ENCODE results near the gene BRWD1.
A peak's percentile ranks its signal among the peaks of the same experiment; 100 is the strongest.
"Not testable (repeated sequence)": the region's sequence is repeated elsewhere in the genome, so short reads cannot be mapped to it uniquely, and the experiment has no call there.

BRWD1 gene

GRCh38 chr21:39281207-39281606, 32.2 kb downstream of the BRWD1 start:
- no peak for DNase-seq

DNA sequence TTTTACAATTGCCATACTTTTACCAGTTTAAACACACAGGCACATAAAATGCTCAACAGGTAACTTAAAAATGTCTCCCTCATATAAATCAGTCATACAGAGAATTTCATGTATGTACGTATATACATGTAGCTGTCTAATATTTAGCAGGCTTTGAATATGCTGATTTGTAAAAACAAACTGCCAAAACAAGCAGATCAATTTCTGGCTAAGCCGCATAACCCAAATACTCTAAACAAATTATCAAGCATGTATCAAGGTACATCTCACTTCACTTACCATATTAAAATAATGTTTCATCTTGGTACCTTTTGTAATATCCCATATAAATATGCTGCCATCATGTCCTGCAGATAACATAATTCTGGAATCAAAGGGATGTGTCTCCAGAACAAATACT, 43.8 kb downstream of the BRWD1 start:
- no peak for DNase-seq

DNA sequence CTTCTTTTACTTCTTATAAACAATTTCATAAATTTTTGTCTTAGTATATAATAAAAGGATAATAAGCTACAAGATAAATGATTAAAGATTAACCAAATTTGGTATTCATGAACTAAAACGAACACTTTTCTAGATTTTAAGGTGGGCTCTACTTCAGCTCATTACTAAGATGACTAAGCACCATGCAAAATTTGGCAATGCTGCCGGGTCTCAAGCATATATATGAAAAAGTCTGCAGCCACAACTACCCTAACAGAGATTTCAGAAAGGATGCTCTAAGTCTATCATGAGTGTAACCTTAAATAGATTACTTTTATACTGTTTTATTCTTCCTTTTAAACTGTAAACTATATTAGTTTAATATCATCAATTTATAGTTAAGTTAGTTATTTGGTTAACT, 47.8 kb downstream of the BRWD1 start:
- no peak for DNase-seq

GRCh38 chr21:39263372-39263771, 50.1 kb downstream of the BRWD1 start:
- no peak for DNase-seq

- peak; percentile 71 for DNase-seq
These were observed 55.2 kb downstream of the BRWD1 start for GRCh38 chr21:39258207-39258606.

DNA sequence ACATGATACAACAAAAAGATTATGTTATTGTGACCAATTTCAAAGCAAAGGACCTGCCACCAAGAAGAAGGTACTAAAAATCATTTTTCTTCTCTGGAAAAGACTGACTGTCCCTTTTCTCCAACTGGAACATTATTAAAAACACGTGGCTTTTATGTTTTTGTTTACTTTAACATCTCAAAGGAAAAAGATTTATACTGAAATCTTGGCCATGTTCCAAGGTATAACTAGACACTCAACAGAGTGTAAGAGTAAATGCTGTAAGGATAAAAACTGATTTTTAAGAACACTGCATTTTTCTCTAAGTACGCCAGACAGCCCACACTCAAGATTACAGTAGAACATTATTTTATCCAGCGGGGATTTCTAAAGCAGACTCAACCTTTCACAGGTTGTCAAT, 62.1 kb downstream of the BRWD1 start:
- no peak for DNase-seq

GRCh38 chr21:39238275-39238674, 75.2 kb downstream of the BRWD1 start:
- DNase-seq, result no peak

- no peak for DNase-seq
These were observed 80.6 kb downstream of the BRWD1 start for GRCh38 chr21:39232861-39233291.

DNA sequence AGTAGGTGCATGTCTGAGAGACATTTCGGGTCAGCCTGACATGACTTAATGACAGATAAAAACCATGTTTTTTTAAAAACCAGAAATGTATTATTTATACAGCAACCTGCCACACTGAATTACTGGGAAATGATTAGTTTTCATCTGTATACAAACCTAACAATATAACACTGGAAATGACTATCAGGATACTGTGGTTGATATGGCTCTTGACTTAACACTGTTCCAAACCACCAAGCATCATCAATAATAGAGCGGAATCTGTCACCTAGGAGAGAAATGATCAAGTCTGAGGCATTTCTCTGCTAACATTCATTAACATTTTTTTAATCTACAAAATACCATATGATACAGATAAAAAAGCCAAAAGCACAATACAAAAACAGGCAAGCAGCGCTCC, 88.5 kb downstream of the BRWD1 start:
- DNase-seq, result no peak

- DNase-seq, result no peak
These were observed 91.4 kb downstream of the BRWD1 start for GRCh38 chr21:39221997-39222486.

DNA sequence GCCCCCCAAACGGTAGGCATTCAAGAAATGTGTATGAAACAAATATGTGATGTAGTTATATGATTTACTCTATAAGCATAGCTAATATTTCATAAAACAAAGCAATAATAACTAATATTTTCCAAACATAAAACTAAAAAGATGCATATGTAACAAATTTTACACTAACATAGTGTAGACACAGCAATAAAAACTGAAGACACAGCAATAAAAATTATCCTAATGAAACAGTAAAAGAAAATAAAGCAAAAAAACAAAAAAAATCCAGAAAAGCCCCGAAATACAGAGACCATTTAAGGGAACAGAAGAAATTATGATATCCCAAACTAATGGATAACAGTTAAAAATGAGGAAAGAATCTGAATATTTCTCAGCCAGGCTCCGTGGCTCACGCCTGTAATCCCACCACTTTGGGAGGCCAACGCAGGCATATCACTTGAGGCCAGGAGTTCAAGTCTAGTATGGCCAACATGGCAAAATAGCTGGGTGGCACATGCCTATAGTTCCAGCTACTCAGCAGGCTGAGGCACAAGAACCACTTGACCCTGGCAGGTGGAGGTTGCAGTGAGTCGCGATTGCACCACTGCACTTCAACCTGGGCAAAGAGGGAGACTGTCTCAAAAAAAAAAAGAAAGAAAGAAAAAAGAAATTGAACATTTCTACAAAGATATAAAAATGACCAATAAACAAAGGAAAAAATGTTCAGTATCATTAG, 92.0 kb downstream of the BRWD1 start:
- DNase-seq, result no peak

GRCh38 chr21:39220875-39221274, 92.6 kb downstream of the BRWD1 start:
- DNase-seq, result not testable (repeated sequence)

DNA sequence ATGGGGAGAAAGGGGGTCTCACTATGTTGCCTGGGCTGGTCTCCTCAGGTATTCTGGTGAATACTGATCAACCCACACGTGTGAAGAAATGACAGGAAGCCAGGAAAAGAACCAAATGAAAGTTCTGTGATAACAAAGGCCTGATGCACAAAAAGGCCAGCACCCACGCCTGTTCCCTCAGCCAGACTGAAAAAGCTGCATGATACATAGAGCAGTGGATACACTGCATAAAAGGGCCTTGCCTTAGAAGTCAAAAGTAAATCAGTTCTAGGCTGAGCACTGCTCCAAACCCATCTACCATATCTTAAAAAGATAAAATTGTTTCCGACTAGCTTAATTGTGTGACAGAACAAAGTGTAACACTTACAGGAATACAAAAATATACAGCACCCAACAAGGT, 93.3 kb downstream of the BRWD1 start:
- no peak for DNase-seq

- DNase-seq, result no peak
These were observed 95.4 kb downstream of the BRWD1 start for GRCh38 chr21:39218082-39218409.

GRCh38 chr21:39217356-39218081, 95.9 kb downstream of the BRWD1 start:
- no peak for DNase-seq

GRCh38 chr21:39216290-39216689, 97.1 kb downstream of the BRWD1 start:
- DNase-seq, result no peak

- DNase-seq, result no peak
These were observed 98.4 kb downstream of the BRWD1 start for GRCh38 chr21:39215078-39215477.

DNA sequence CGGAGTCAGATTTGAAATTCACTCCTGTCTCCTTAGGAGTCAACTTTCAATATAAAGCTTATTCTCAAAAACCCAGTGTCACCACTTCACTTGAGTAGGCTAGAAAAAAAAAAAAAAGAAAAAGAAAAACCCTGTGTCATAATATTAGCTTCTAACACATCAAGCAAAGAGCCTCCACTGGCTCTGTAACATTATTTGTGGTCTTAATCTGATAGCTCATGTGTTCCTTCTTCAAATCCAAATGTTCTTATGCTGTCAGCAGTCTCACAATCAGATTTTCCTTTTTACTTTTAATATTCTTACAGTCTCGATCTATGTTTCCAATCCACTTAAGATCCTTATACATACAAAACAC, 104.1 kb downstream of the BRWD1 start:
- no peak for DNase-seq

DNA sequence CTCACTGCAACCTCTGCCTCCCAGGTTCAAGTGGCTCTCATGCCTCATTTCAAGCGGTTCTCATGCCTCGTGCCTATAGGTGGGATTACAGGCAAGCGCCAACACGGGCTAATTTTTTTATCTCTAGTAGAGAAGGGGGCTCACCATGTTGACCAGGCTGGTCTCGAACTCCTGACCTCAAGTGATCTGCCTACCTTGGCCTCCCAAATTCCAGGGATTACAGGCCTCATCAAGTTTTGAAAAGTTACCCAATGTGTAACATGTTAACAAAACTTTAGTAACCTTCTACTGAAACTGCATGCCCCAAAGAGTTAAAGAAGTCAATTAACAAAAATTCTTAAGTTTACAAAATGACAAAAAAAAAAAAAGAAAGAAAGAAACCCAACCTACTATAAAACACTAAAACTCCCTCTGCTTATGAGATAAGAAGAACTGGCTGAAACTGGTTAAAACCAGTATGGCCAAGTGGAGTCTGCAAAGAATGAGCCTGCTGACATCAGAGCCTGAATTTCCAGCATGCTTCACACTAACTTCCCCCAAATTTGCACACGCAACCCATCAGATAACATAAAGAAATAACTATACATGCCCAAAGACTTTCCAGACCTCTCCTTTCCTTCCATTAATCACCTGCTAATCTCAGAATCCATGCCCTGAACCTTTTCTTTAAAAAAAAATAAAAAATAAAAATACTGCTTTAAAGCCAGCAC, 104.7 kb downstream of the BRWD1 start:
- no peak for DNase-seq

DNA sequence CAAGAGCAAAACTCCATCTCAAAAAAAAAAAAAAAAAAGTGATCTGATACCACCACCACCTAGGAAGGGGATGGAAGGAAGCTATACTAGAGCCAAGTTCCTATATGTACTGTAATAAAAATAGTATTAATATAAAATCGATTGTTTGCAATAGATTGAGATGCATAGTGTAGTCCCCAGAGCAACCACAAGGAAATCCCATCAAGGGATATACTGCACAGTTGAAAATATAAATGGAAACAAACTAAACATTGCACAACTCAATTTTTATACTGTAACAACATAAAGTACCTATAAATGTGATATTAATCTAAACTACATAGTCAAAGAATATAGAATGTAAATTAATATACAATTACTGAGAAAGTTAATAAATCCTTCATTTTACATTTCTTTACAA, 109.3 kb downstream of the BRWD1 start:
- DNase-seq, result no peak

DNA sequence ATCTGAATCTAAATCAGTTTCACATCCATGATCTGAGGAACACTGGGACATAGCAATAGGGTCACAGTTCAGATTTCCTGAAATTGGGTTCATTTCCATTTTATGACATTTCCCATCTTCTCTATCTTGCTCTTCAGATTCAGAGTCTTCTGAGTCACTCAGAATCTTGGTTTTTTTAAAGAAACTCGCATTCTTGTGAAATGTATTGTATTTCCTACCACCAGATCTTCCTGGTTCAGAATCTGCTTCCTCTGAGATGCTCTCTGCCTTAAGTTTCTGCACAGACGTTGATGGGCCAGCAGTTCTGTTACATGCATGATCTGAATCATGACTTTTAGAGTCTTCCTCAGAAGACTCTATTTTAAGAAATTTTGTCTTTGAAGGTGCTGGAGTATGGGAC, 114.6 kb downstream of the BRWD1 start:
- no peak for DNase-seq

DNA sequence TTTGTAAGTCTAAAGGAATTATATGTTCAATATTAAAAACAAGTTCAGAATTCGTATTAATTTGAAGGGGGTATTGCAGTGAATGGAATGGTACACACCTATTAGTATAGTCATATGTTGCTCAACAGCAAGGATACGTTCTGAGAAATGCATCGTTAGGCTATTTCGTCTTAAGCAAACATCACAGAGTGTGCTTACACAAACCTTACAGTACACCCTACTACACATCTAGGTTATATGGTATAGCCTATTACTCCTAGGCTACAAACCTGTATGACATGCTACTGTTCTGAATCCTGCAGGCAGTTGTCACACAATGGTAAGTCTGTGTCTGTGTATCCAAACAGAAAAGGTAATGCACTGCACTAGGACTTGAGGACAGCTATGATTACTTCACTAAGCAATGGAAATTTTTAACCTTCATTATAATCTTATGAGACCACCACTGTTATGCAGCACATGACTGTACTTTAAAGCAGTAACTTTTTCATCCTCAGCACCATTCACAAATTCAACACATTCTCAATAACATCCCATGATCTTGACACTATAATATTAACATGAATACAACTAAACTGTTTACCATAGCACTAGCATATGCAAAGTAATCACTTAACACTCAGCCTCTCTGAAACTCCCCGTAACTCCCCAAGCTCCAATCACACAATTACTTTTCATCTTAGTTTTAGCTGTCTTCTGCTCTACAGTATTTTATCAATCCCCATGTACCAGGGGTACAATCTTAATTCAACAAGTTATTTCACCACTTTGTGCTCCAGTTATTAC, 115.8 kb downstream of the BRWD1 start:
- DNase-seq, result no peak

DNA sequence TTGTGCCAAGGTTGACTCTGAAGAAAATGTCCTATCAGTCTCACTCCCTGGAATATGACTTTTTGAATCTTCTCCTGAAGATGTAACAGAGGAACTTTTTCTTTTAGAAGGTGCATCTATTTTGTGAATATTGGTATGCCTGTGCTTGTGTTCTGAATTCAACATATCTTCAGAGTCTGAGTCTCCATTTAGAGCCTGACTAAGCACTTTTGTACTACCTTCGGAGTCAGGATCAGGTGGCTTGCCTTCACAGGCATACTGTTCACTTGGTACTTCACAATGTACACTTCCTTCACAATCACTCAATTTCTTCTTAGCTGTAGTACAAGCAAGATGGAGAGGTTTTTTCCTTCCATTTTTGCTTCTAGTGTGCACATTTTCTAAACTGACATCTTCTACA, 116.6 kb downstream of the BRWD1 start:
- no peak for DNase-seq

Data from NCI-H510A treated with DMSO at 0.1 percent for 48 hours (cell line).